GM13976 (cell line): ENCODE measurements around the gene SSPN.

Experiments
- DNase-seq: peaks from one replicate; pipeline ENCODE4 v3.0.0; 2012; ENCODE audit warnings: low spot score
- CTCF ChIP-seq: IDR thresholded peaks from 2 replicates; pipeline ENCODE4 v1.5.1; 2012; ENCODE audit warnings: borderline replicate concordance, mild to moderate bottlenecking; ENCODE audit not compliant: insufficient read depth; ENCODE audit errors: extremely low read depth, missing control alignments, control extremely low read depth
- in situ Hi-C: fragments of 300-500 bp; cut with MboI; formaldehyde crosslinking; loops from one replicate; pipeline ENCODE4 v1.12.0; 2022; ENCODE audit warnings: low sequenced_read_pairs, mixed read lengths, inconsistent platforms; ENCODE audit not compliant: unreplicated experiment

SSPN gene

DNA sequence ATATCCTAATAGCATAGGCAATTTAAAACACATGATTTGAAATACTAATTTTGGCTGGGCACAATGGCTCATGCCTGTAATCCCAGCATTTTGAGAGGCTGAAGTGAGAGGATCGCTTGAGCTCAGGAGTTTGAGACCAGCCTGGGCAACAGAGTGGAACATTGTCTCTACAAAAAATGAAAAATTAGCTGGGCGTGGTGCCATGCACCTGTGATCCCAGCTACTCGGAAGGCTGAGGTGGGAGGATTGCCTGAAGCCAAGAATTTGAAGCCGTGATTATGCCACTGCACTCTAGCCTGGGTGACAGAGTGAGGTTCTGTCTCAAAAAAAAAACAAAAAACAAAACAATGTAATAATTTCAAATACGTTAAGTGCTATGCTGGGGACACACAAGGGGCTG, 83.3 kb downstream of the SSPN start:
- no peak for TF ChIP-seq CTCF
- in situ Hi-C loops = no loop called here
- no peak for DNase-seq

GRCh38 chr12:26279091-26279490, 83.7 kb downstream of the SSPN start:
- in situ Hi-C loops = no loop called here
- DNase-seq = no peak
- no peak for TF ChIP-seq CTCF

- in situ Hi-C loops = no loop called here
- TF ChIP-seq CTCF = no peak
- DNase-seq = no peak
These were observed 84.5 kb downstream of the SSPN start for GRCh38 chr12:26279908-26280307.

- TF ChIP-seq CTCF = no peak
- no peak for DNase-seq
- in situ Hi-C loops = no loop called here
These were observed 85.5 kb downstream of the SSPN start for GRCh38 chr12:26280869-26281268.

DNA sequence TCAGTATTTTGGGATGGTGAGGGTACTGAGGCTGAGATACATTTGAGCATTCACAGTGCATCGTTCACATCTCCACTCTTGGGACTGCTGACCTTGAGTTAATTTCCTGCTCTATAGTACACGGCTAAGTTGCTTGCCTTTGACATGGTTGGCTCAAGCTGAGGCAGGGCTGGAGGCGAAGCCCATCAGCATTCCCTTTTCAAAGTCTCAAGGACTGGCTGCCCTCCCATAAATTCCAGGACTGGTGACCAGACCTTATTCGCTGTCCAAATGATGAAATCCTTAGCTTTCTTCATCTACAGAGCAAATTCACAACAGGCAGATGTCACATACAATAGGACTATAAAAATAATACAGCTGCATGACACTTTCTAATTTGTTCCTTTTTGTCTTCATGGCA, 85.9 kb downstream of the SSPN start:
- in situ Hi-C loops = no loop called here
- TF ChIP-seq CTCF = no peak
- no peak for DNase-seq

GRCh38 chr12:26282339-26282940, 87.1 kb downstream of the SSPN start:
- no peak for TF ChIP-seq CTCF
- in situ Hi-C loops = no loop called here
- DNase-seq = no peak

- no peak for TF ChIP-seq CTCF
- DNase-seq = no peak
- in situ Hi-C loops = no loop called here
These were observed 87.7 kb downstream of the SSPN start for GRCh38 chr12:26283046-26283445.
